GM21529 (cell line): ENCODE data around the gene TPGS1.

Experiments used
- ATAC-seq: cut with Tn5 transposase; IDR thresholded peaks from one replicate; pipeline ENCODE4 v1.9.1; 2021; ENCODE audit not compliant: unreplicated experiment

TPGS1 gene

DNA sequence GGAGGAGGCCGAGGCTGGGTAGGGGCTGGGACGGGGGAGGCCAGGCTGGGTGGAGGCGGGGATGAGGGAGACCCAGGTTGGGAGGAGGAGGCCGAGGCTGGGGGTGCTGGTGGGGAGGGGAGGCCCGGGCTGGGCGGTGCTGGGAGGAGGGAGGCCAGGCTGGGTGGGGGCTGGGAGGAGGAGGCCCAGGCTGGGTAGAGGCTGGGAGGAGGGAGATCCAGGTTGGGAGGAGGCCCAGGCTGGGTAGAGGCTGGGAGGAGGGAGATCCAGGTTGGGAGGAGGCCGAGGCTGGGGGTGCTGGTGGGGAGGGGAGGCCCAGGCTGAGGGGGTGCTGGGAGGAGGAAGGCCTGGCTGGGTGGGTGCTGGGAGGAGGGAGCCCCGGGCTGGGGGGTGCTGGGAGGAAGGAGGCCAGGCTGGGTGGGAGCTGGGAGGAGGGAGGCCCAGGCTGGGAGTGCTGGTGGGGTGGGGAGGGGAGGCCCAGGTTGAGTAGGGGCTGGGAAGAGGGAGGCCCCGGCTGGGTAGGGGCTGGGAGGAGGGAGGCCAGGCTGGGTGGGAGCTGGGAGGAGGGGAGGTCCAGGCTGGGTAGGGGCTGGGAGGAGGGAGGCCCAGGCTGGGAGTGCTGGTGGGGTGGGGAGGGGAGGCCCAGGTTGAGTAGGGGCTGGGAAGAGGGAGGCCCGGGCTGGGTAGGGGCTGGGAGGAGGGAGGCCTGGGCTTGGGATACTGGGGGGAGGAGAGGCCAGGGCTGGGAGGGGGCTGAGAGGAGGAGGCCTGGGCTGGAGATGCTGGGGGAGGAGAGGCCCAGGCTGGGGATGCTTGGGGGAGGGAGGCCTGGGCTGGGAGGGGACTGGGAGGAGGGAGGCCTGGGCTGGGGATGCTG, 10.7 kb downstream of the TPGS1 start:
- no peak for ATAC-seq

DNA sequence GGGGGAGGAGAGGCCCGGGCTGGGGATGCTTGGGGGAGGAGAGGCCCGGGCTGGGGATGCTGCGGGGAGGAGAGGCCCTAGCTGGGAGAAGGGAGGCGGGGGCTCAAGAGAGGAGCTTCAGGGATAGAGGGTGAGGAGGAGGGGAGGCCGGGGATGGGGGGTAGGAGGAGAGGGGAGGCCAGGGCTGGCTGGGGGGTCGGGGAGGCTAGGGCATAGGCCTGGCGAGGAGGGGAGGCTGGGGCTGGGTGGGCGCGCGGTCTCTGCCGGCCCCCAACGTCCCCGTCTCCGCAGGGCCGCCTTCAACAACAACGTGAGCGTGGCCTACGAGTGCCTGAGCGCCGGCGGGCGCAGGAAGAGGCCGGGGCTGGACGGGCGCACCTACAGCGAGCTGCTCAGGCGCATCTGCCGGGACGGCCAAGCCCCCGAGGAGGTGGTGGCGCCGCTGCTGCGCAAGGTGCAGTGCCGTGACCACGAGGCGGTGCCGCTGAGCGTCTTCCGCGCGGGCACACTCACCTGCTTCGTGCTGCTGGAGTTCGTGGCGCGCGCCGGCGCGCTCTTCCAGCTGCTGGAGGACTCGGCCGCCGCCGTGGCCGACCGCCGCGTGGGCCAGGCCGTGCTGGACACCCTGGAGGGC, 11.4 kb downstream of the TPGS1 start:
- no peak for ATAC-seq

DNA sequence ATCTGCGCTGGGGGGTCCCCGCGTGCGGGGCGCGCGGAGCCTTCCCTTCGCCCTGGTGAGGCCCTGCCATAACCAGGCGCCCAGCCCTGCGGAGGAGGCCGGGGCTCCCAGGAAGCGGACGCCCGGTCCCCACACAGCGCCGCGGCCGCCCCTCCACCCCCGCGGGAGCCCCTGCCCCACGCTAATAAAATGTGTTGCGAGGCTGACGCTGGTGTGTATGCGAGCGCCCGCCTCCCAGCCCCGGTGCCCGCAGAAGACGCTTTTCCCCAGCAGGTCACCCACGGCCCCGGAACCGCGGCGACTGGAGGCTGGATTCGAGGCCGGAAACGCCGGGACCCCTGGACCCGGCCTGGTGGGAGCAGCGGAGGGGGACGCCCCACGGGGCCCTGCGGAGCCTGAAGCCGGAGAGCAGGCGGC, 12.2 kb downstream of the TPGS1 start:
- no peak for ATAC-seq

DNA sequence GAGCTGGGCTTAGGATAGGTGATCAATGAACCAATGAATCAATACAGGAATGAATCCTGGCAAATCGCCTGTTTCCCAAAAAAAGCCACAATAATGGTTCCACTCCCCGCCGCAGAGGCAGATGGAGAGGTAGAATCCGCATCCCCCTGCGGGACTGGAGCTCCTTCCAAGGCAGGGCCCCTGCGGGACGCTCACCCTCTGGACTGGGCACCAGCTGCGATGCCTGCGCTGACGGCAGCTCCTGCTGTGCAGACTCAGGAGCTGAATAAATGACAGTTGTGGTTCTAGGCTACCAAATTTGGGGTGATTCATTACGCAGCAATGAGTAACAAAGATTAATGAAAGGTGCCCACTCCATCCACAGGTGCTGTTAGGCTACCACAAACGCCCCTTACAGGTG, 15.4 kb downstream of the TPGS1 start:
- no peak for ATAC-seq

DNA sequence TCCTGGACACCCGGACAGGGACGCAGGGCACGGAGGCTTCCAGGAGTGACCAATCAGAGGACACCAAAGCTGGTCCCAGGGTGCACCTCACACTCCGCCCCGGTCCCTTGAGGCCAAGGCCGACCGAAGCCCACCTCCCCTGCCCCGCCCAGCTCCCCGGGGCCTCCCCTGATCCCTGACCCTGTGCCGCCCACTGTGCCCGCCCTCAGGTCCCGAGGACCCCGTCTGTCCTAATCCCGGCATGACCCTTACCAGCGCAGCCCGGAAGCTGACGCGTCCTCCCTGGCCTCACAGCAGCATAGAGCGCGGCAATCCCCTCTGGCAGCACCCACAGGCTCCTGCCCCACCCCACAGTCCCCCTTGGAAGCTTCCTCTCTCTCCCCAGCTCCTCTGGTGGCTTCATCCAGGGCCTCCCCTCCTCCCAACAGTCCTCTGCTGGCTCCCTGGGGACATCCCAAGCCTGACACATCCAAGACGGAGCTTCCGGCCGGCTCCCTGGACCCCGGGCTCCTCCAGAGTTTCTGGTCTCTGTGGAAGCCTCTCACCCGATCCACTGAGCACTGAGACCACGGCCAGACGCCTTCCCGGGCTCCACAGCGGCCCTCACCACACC, 16.9 kb downstream of the TPGS1 start:
- ATAC-seq, result no peak

DNA sequence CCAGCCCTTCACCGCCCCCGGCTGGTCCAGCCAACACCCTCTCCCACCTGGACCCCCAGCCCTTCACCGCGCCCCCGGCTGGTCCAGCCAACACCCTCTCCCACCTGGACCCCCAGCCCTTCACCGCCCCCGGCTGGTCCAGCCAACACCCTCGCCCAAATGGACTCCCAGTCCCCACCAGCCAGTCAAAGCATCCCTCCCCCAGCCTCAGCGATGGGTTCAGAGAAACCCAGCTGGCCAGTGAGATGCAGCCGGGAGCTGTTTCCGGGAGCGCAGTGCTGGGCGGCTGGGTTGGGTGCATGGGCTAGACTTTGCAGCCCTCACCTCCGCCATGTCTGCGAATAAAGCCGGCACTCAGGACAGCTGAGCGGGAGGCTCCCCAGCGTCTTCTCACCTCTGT, 17.7 kb downstream of the TPGS1 start:
- ATAC-seq, result no peak

DNA sequence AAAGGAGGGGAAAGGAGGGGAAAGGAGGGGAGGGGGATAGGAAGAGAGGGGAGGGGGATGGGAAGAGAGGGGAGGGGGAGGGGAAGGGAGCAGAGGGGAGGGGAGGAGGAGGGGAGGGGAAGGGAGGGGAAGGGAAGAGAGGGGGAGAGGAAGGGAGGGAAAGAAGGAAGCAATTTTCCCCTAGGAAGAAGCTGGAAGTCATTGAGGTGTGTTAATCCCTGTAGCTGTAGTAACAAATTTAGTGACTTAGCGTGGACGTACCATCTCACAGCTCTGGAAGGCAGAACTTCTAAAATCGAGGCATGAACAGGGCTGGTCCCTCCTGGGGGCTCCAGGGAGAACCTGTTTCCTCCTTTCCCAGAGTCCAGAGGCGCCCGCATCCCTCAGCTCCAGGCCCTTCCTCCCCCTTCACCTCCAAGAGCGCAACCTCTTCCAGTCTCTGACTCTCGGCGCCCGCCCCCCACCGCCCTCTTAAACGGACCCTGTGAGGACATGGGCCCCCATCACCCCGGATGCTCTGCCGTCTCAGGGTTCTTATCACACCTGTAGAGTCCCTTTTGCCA, 18.6 kb downstream of the TPGS1 start:
- ATAC-seq, result no peak

DNA sequence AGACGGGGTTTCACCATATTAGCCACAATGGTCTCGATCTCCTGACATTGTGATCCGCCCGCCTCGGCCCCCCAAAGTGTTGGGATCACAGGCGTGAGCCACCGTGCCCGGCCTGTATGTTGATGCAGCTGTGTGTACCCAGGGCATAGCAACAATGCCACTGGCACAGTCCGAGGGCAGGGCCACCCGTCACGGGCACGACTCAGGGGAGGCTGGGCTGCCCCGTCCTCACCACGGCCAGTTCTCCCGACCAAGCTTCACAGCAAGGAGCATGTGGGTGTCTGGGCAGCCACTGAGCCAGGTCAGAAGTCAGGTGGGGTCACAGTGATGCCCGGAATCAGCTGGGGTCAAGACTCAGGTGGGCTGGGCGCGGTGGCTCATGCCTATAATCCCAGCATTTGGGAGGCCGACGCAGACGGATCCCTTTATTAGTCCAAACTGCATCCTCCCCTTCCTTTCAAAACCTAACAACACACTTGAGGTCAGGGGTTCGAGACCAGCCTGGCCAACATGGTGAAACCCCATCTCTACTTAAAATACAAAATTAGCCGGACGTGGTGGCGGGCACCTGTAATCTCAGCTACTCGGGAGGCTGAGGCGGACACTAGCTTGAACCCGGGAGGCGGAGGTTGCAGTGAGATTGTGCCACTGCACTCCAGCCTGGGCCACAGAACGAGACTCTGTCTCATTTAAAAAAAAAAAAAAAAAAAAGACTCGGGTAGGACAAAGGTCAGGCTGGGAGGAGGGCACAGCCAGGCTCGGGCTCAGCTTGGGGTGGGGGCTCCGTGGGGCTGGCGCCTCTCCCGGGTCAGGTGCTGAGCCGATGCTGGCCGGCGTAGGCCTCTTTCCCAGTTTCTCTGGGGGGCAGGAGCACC, 23.1 kb downstream of the TPGS1 start:
- no peak for ATAC-seq

DNA sequence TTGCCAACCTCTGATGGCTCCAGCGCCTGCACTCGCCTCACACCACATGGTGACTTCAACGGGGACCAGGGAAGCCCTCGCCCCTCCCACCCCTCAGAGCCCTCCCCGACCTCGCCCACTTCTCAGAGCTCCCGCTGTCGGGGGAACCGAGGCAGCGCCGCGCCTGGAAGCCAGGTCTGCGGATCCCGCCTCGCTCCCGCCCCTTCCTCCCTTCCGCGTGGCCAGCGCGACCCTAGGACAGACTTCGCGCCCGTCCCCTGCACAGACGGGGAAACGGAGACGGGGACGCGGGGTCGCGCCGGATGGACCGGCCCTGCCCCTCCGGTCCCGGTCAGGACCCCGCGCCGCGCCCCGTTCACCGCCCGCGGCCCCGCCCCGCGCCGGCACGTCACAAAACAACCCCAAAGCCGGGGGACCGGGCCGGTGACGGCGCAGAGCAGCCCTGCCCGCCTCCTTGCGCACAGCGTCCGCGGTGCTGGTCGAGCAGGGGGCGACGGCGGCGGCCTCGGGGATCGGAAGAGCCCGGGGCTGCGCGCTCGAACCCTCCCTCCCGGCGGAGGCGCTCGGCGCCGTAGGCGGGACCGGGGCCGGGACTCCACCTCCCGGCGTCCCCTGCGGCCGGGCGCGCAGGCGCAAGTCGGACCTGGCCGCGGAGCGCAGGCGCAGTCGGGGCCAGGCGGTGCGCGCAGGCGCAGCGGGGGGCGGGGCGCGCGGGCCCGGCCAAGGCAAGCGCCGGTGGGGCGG, 23.9 kb downstream of the TPGS1 start:
- peak; percentile 49 for ATAC-seq

DNA sequence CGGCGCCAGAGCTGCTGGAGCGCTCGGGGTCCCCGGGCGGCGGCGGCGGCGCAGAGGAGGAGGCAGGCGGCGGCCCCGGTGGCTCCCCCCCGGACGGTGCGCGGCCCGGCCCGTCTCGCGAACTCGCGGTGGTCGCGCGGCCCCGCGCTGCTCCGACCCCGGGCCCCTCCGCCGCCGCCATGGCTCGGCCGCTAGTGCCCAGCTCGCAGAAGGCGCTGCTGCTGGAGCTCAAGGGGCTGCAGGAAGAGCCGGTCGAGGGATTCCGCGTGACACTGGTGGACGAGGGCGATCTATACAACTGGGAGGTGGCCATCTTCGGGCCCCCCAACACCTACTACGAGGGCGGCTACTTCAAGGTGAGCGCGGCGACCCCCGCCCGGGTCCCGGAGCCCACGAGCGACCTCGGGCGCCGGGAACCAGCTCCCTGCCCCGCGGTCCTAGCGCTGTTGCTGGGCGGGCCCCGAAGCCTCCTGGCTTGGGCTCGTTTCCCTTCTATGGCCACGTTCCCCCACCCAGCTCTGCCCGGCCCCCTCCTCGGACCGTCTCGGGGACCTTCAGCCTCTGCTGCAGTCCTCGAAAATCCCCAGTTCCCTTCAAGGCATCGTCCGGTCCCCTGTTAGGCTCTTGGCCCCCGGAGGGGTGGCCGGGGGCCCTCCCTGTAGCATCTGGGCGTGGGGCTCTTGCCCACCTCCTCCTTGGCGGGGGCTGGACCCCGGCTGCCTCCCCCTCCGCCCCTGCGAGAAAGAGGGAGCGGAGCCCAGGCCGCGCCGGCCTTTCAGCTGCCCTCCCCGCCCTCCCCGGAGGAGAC, 24.7 kb downstream of the TPGS1 start, which contains the start of gene CDC34:
CDC34 (plus strand) TSS at position 8 of the 808 bp plus-strand sequence; CDS start at position 180, 172 bp downstream.
- ATAC-seq, result peak; percentile 14

DNA sequence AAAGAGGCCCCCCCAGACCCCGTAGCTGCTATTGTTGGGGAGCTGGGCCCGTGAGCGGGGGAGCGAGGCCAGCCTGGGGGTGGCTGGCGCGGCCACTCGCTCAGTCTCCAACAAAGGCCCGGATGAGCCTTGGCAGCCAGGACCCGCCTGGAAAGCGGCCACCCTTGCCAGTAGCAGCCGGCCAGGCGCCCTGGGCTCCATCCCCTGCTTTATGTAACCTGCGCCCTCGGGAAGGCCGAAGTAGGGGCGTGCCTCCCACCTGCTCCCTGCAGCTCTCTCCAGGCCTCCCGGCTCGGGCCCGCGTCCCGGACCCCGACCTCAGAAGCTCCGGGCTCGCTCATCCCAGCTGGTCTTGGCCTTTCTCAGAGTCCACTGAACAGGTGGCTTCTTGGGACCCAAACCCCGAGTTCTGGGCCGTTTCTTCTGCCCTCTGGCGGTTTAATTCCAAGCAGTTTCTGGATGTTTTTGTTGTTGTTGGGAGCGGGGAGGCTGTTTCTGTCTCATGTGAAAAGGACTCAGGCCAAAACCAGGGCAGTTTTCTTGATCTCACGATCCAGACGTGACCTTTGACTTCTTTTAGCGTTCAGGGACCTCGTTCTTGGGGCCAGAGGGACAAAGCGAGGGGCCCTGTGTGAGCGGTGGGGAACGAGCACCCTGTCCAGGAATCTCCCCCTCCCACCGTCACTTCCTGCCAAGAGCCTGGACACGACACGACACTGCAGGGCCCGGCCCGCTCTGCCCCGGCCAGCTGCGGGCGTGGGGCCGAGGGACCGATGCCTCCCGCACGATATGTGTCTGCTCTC, 25.5 kb downstream of the TPGS1 start:
- ATAC-seq, result no peak

DNA sequence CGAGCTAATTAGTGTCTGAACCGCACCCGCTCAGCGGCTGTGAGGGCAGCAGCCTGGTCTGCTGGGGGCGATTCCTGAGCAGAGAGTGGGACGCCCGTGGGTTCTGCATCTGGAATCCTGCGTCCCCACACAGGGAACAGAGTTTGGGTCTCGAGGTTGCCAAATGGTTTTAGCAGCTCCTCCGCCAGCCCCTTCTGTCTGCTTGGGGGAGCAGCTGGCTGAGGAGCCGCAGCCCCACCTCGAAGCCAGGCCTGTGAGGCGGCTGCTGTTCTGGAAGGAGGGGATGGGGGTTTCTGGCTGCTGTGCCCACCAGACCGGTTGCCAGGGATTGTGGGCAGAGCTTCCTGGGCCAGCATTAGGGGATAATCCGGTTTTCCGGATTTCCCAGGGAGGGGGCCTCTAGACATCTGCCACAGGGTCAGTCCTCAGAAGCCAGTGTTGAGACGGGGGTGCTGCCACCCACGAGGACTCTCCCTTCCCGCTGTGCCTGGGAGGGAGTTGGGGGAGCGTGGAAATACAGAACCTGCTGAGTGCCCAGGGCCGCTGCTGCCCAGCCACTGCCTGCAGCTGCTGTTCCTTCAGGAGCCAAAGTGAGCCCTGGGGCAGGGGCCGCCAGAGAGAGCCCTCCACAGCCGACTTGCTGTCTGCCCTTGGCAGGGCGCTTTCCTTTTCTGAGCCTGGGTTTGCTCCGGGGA, 26.2 kb downstream of the TPGS1 start:
- no peak for ATAC-seq

DNA sequence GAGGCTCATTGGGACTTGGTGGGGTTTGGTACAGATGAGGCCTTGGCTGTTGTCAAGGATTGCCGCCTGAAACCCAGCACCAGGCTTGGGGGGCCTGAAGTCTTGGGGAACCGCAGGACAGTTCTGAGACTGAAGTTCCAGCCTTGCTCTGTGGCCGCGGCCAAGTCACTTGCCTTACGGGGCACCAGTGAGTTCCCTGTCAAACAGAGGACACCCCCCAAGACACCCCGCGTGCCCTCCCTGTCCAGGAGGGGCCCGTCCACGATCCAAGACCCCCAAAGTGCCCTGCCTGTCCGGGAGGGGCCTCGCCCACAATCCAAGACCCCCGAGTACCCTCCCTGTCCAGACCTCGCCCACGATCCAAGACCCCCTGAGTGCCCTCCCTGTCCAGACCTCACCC, 26.8 kb downstream of the TPGS1 start:
- ATAC-seq, result no peak

DNA sequence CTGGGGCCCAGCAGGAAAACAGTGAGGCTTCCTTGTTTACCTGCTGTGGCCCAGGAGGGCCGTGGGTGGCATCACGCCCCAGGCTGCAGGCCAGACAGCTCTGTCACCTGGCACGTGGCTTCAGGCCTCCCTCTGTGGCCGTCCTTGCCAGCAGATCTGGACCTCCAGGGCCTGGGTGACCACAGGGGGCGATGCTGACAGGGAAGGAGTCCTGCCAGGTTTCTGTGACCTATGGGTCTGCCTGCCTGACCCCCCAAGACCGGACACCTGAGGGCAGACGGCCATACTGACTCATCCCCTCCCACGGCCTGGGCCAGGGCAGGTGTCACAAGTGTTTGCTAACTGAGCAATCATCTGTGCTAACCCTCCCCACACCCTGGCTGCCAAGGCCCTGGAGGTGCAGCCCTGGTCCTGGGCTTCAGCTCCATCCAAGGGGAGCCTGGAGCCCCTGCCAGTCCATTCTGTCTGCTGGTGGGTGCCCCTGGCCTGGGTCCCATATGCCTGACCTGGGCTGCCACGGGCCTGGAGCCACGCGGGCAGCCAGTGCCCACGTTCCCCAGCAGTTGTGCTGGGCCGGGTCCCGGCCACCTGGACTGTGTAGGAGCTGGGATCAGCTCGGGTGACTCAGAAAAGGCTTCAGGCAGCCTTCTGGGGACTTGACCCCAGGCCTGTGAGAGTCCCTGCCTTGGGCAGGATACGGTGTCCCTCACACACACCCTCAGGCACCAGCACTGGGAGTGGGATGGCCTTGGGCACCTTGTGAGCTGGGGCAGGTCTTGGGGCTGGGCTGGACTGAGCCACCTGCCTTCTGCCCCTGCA, 27.9 kb downstream of the TPGS1 start:
- ATAC-seq, result no peak

DNA sequence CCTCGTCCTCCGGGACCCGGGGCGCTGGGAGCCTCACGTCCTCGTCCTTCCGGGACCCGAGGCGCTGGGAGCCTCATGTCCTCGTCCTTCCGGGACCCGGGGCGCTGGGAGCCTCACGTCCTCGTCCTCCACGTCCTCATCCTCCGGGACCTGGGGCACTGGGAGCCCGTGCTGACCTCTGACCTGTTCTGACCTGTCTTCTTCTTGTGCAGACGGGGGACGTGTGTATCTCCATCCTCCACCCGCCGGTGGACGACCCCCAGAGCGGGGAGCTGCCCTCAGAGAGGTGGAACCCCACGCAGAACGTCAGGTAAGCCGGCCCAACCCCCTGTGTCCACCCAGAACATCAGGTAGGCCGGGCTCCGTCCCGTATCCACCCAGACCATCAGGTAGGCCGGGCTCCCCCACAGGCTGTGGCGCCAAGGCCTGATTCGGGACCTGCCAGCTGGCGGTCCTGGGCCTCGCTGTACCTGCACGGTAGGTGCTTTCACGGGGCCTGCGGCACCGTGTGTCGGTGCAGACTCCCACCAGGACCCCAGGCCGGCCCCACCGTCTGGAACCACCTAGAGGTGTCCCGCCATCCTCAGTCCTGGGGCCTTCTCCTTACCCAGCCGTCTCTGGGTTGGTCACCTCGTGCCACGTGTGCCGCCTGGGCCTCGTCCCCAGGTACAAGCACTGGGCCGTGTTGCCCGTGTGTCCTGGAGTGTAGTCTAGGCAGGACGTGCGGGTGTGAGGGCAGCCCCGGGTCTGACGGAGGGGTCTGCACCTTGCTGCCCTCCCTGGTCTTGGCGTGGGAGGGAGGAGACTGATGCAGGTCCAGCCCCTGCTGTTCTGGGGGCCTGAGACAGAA, 29.0 kb downstream of the TPGS1 start:
- ATAC-seq, result no peak

DNA sequence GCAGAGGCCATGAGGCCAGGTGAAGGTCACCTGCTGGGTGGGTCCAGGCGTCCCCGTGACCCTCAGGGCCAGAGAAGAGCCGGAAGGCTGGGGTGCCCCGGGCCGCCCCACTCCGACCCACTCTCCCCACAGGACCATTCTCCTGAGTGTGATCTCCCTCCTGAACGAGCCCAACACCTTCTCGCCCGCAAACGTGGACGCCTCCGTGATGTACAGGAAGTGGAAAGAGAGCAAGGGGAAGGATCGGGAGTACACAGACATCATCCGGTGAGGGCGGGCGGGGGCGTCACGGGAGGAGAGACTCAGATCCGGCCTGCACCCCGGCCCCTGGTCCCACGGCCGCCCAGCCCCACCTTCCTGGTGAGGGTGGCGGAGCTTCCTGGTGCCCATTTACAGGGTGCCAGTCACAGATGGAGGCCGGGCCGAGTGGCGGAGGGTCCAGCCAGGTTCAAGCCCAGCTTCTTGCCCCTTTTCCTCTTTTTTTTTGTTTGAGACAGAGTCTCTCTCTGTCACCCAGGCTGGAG, 29.6 kb downstream of the TPGS1 start:
- no peak for ATAC-seq
